K562 (cell line): Measurements from ENCODE around the gene DTX3. TPM values are rescaled to one million over a fixed set of nuclear protein-coding genes. Genes with fewer than 3 reads are reported as not detected.

Source experiments
- ATAC-seq: fragments of 200-7000 bp; cut with Tn5 transposase; 3 replicates; pipeline ENCODE4 v1.9.1; 2020; ENCODE audit warnings: moderate library complexity
- BruUV-seq: library from RNA; stranded (reverse); fragments of 400-500 nt; replicated peaks from 2 replicates; lab custom pipeline; 2021; lab: Mats Ljungman, UMichigan
- CTCF ChIA-PET: fragments of 300-600 bp; formaldehyde crosslinking; extraction: SDS; loops from one replicate; lab custom pipeline; 2021; ENCODE audit warnings: low intra/inter-chr PET ratio; lab: Yijun Ruan, JAX
- POLR2A ChIA-PET: fragments of 300-600, 350-650 bp; sonication (Branson Sonifier 250); formaldehyde crosslinking; extraction: SDS; loops from one replicate; lab custom pipeline; 2021; ENCODE audit warnings: antibody characterized with exemption, inconsistent platforms; lab: Yijun Ruan, JAX
- DNase-seq, 4 experiments: peaks; one replicate each; pipeline versions ENCODE4 v3.0.0 to v3.0.0-alpha.2; 2011 to 2018; ENCODE audit warnings: low spot score in 3 of 4, mixed read lengths in 3 of 4; ENCODE audit errors: extremely low read depth in 1 of 4
- FAIRE-seq: peaks from 2 replicates; lab custom pipeline; 2011; peaks lifted over from hg19 to GRCh38; lab: Jason Lieb, UNC
- H2AFZ ChIP-seq: 2 replicates; pipeline ENCODE4 v1.6.0; 2011; ENCODE audit warnings: low read depth, low read length, control low read depth, inconsistent platforms
- H3K27ac ChIP-seq: fragments of 200-600 bp; 3 replicates; pipeline ENCODE4 v1.8.0; 2011; ENCODE audit warnings: low read depth, mild to moderate bottlenecking, control low read depth, inconsistent platforms, low read length, moderate library complexity, mixed read lengths; ENCODE audit errors: extremely low read depth
- H3K27me3 ChIP-seq, 2 experiments: fragments of 300-600 bp in 1 of 2; 2 replicates in 1 of 2; 3 replicates in 1 of 2; pipeline versions ENCODE4 v1.6.0 to v1.8.0; 2011; ENCODE audit warnings: inconsistent platforms in 2 of 2, low read length in 2 of 2, mild to moderate bottlenecking in 1 of 2, mixed read lengths in 1 of 2, moderate library complexity in 1 of 2; ENCODE audit not compliant: control insufficient read depth in 2 of 2, insufficient read depth in 2 of 2
- H3K36me3 ChIP-seq: fragments of 300-600 bp; 3 replicates; pipeline ENCODE4 v1.8.0; 2011; ENCODE audit warnings: mild to moderate bottlenecking, low read length, inconsistent platforms; ENCODE audit not compliant: control insufficient read depth, insufficient read depth
- H3K4me1 ChIP-seq, 2 experiments: fragments of 200-600 bp in 1 of 2; replicated peaks in 1 of 2; 2 replicates in 1 of 2; 3 replicates in 1 of 2; pipeline versions ENCODE4 v1.5.1 to v1.8.0; 2011; ENCODE audit warnings: inconsistent platforms in 2 of 2, low read length in 2 of 2, mild to moderate bottlenecking in 1 of 2, mixed read lengths in 1 of 2, moderate library complexity in 1 of 2; ENCODE audit not compliant: control insufficient read depth in 2 of 2, insufficient read depth in 2 of 2
- H3K4me2 ChIP-seq: 2 replicates; pipeline ENCODE4 v1.6.1; 2011; ENCODE audit warnings: low read length, control low read depth, inconsistent platforms, mixed read lengths; ENCODE audit not compliant: insufficient read depth
- H3K4me3 ChIP-seq: fragments of 200-600 bp; sonication (generic), shearing (Covaris generic); 2 replicates; pipeline ENCODE4 v1.5.1; 2016; ENCODE audit warnings: control low read depth, inconsistent platforms
- H3K79me2 ChIP-seq: fragments of 200-600 bp; 3 replicates; pipeline ENCODE4 v1.8.0; 2011; ENCODE audit warnings: low read length, inconsistent platforms; ENCODE audit not compliant: control insufficient read depth, insufficient read depth
- H3K9ac ChIP-seq, 2 experiments: 2 replicates each; pipeline versions ENCODE4 v1.6.0 to v1.6.1; 2011; ENCODE audit warnings: low read depth in 2 of 2, low read length in 2 of 2, control low read depth in 1 of 2, inconsistent platforms in 1 of 2, mild to moderate bottlenecking in 1 of 2, mixed read lengths in 1 of 2; ENCODE audit not compliant: insufficient read depth in 1 of 2
- H3K9me1 ChIP-seq: one replicate; pipeline ENCODE4 v1.6.0; 2011; ENCODE audit warnings: inconsistent platforms, mild to moderate bottlenecking, low read length, moderate library complexity; ENCODE audit not compliant: control insufficient read depth, insufficient read depth
- H3K9me3 ChIP-seq: replicated peaks from 2 replicates; pipeline ENCODE4 v1.5.1; 2011; ENCODE audit warnings: low read depth, low read length, inconsistent platforms; ENCODE audit not compliant: control insufficient read depth, insufficient read depth
- H4K20me1 ChIP-seq: replicated peaks from 2 replicates; pipeline ENCODE4 v1.6.1; 2011; ENCODE audit warnings: low read length, inconsistent platforms, mixed read lengths; ENCODE audit not compliant: control insufficient read depth, insufficient read depth
- KDM2B ChIP-seq: fragments of 250-450 bp; sonication (Bioruptor Pico); IDR thresholded peaks from 2 replicates; pipeline ENCODE4 v1.8.0; 2021; ENCODE audit warnings: mild to moderate bottlenecking, moderate library complexity
- KDM5B ChIP-seq: fragments of 200-600 bp; sonication (generic); IDR thresholded peaks from 2 replicates; pipeline ENCODE4 v1.6.1; 2012; ENCODE audit warnings: low read depth, mild to moderate bottlenecking, moderate library complexity, low read length, control low read depth, inconsistent platforms; ENCODE audit not compliant: insufficient replicate concordance
- MAFK ChIP-seq: IDR thresholded peaks from 2 replicates; pipeline ENCODE4 v1.6.1; 2011; ENCODE audit warnings: low read length, improper control_type of control experiment
- MTF1 ChIP-seq: fragments of 250-450 bp; sonication (Bioruptor Pico); IDR thresholded peaks from 2 replicates; pipeline ENCODE4 v1.9.0; 2021; ENCODE audit warnings: moderate library complexity, mild to moderate bottlenecking, inconsistent platforms, borderline replicate concordance
- PTRF ChIP-seq: fragments of 450-650 bp; IDR thresholded peaks from 2 replicates; pipeline ENCODE4 v1.6.1; 2016; ENCODE audit warnings: mild to moderate bottlenecking, missing genetic modification characterization, missing compliant biosample characterization
- TSC22D4 ChIP-seq: fragments of 450-650 bp; IDR thresholded peaks from 2 replicates; pipeline ENCODE4 v1.6.1; 2016; ENCODE audit warnings: missing genetic modification characterization, missing biosample characterization, control low read depth
- XRCC5 ChIP-seq: fragments of 200-400 bp; formaldehyde crosslinking; IDR thresholded peaks from 2 replicates; pipeline ENCODE4 v1.6.1; 2017; ENCODE audit warnings: low read depth, mild to moderate bottlenecking, low read length
- ZNF584 ChIP-seq: fragments of 200-800 bp; sonication (Bioruptor generic); IDR thresholded peaks from 2 replicates; pipeline ENCODE4 v1.6.1; 2016; ENCODE audit warnings: low read depth, mild to moderate bottlenecking, missing genetic modification characterization, missing compliant biosample characterization
- WGBS: fragments of 100-300 bp; shearing (Covaris generic); methylation state at CpG from one replicate; pipeline ENCODE4 v1.1.6; 2016; ENCODE audit warnings: low coverage, mixed read lengths; ENCODE audit not compliant: insufficient coverage; ENCODE audit errors: missing lambda C conversion rate; 5-methylcytosine and 5-hydroxymethylcytosine counted together
- in situ Hi-C: fragments of 300-500 bp; cut with MboI; formaldehyde crosslinking; loops from 4 replicates; pipeline ENCODE4 v1.15.0; 2018; ENCODE audit warnings: inconsistent platforms, mixed read lengths
- intact Hi-C: fragments of 100-400 bp; cut with micrococcal nuclease; formaldehyde crosslinking; loops from 2 replicates; pipeline ENCODE4 v1.14.2; 2022
- polyA plus RNA-seq, 8 experiments: library from polyadenylated mRNA; depleted of rRNA in 4 of 8; stranded (reverse) in 5 of 8; unstranded in 3 of 8; fragments of >200 nt; fragmentation: Nextera tagmentation in 2 of 8; fragmentation: Illumina TruSeq in 1 of 8; extraction: Ambion mirVana in 2 of 8; extraction: Trizol in 1 of 8; gene quantifications; 2 replicates each; pipeline versions ENCODE4 v1.2.1 to v1.2.3, GENCODE V29; 2011 to 2014; ENCODE audit warnings: inconsistent platforms in 1 of 8, missing spikeins in 1 of 8
- total RNA-seq, 7 experiments: library from RNA; depleted of rRNA in 6 of 7; stranded (reverse); fragments of >200 nt in 6 of 7; fragmentation: Illumina TruSeq in 2 of 7; extraction: Trizol in 2 of 7; gene quantifications; 2 replicates each; pipeline versions ENCODE4 v1.2.1 to v1.2.3, GENCODE V29; 2011 to 2021; ENCODE audit warnings: low replicate concordance in 1 of 7
- TF ChIP-seq, protein P1 (sequence below): sonication (generic); formaldehyde crosslinking; IDR thresholded peaks from 2 replicates; pipeline ENCODE4 v1.8.0; 2022; ENCODE audit warnings: missing genetic modification reagents, mild to moderate bottlenecking, moderate library complexity, borderline replicate concordance
- TF ChIP-seq, protein P2 (sequence below), 2 experiments: fragments of 450-650 bp; IDR thresholded peaks; 2 replicates each; pipeline ENCODE4 v1.6.1; 2016

The DTX3 gene
- total and polyA plus RNA-seq, 9 of the 15 experiments (the other 6 are each of a cell fraction or from before 2014, with no cell fraction given), result 0.03 to 0.09 (median 0.06) TPM; not detected in 6

DNA sequence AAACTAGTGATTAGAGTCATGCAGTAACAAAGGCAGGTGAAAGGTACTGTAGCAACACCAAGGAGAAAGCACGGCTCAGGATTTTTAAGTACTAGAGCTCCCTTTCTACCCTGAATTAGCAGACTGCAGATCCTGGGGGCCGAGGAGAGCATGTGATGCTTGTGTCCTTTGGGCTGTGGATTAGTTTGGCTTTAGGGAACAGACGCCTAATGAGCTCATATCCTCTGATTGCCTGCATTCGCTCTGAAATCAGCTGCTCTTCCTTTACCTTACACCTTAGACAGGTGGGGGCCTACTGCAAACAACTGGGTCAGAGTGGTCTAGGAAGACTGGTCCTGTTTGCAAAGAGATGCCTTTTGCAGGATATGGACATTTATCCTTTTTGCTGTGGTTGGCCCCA is 11.4 kb upstream of the DTX3 start:
- H3K9me1 ChIP-seq, result no peaks in the 10 kb centered on the region
- H3K9me3 ChIP-seq, result no peaks in the 10 kb centered on the region
- in situ Hi-C loops, result no loop called here
- no peak for FAIRE-seq
- H3K27ac ChIP-seq, result no peak overlapping the region
- DNase-seq, result no peak
- H2AFZ ChIP-seq, result no peak overlapping the region
- TF ChIP-seq MTF1 (CRISPR knock-in tag) (no peak), TSC22D4 (tag) (no peak), KDM2B (CRISPR knock-in tag) (no peak), KDM5B (no peak), PTRF (tag) (no peak), MAFK (no peak), XRCC5 (no peak), ZNF584 (CRISPR knock-in tag) (no peak)
- TF ChIP-seq, protein P1, sequence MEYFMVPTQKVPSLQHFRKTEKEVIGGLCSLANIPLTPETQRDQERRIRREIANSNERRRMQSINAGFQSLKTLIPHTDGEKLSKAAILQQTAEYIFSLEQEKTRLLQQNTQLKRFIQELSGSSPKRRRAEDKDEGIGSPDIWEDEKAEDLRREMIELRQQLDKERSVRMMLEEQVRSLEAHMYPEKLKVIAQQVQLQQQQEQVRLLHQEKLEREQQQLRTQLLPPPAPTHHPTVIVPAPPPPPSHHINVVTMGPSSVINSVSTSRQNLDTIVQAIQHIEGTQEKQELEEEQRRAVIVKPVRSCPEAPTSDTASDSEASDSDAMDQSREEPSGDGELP (CRISPR knock-in tag), result no peak
- TF ChIP-seq, protein P2, sequence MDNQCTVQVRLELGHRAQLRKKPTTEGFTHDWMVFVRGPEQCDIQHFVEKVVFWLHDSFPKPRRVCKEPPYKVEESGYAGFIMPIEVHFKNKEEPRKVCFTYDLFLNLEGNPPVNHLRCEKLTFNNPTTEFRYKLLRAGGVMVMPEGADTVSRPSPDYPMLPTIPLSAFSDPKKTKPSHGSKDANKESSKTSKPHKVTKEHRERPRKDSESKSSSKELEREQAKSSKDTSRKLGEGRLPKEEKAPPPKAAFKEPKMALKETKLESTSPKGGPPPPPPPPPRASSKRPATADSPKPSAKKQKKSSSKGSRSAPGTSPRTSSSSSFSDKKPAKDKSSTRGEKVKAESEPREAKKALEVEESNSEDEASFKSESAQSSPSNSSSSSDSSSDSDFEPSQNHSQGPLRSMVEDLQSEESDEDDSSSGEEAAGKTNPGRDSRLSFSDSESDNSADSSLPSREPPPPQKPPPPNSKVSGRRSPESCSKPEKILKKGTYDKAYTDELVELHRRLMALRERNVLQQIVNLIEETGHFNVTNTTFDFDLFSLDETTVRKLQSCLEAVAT (IDR thresholded peaks at IDR 0.05), result no peak
- no peaks in the 10 kb centered on the region for H4K20me1 ChIP-seq
- peak overlapping the region in 1 of 2 experiments; percentile 22; a peak in 1 of 4 replicates for H3K9ac ChIP-seq
- H3K36me3 ChIP-seq, result peaks cover 42% of the 10 kb centered on the region; the same call in 2 of the 3 replicates
- BruUV-seq, result no TSS peak
- ATAC-seq, result no peak
- H3K4me2 ChIP-seq, result no peak overlapping the region
- CTCF ChIA-PET, result no interaction called here
- peaks cover 22 to 23% of the 10 kb centered on the region in 2 experiments for H3K4me1 ChIP-seq
- POLR2A ChIA-PET, result interaction anchor here (0.6 to 4.2 kb wide), 12 partner anchors 7 to 589 kb away, joined by 3 to 20 read pairs (median 4); partner anchors contain the start of genes DDIT3, OS9 and TSPAN31
- intact Hi-C loops, result no loop called here
- no peaks in the 10 kb centered on the region for H3K27me3 ChIP-seq
- H3K79me2 ChIP-seq, result peaks cover 27% of the 10 kb centered on the region
- no peak overlapping the region for H3K4me3 ChIP-seq
- 70% methylated on average over 4 of the region's 4 CpGs for WGBS
